Spleen (tissue), 7 donors: ENCODE data around the gene TBC1D24.

ENCODE experiments used
- CTCF ChIP-seq, 11 experiments: fragments of 200-600 bp in 7 of 11; fragments of 450-650 bp in 4 of 11; sonication (generic) in 4 of 11; IDR thresholded peaks in 8 of 11; conservative IDR thresholded peaks in 3 of 11; 1 replicate in 7 of 11; 2 replicates in 4 of 11; pipeline versions ENCODE4 v1.4.0 to v1.8.0; 2016 to 2021; ENCODE audit warnings: antibody characterized with exemption in 11 of 11, inconsistent platforms in 4 of 11, mild to moderate bottlenecking in 1 of 11
- POLR2A ChIP-seq, 3 donors: fragments of 450-650 bp; IDR thresholded peaks; one replicate each; pipeline ENCODE4 v1.5.1; 2017; ENCODE audit warnings: antibody characterized with exemption in 3 of 3, mild to moderate bottlenecking in 1 of 3
- POLR2AphosphoS5 ChIP-seq, 3 donors: sonication (generic); formaldehyde crosslinking; IDR thresholded peaks; one replicate each; pipeline ENCODE4 v1.5.1; 2017; ENCODE audit warnings: antibody characterized with exemption in 3 of 3
- donor health status: DM: no; HTN: no; CAD: no; lungs with moderate emphysema.
- donor health status: DM: no; HTN: no; CAD: no.
- donor health status: DM: no; HTN: no; CAD: no.

GRCh38 chr16:2429771-2430663, 44.9 kb upstream of the TBC1D24 start:
- TF ChIP-seq POLR2A (IDR thresholded peaks at IDR 0.05): no peak
- peak in 2 of 11 experiments; percentile 6 to 21 for TF ChIP-seq CTCF (IDR thresholded peaks at IDR 0.05 in 8 of 11, conservative IDR thresholded peaks at IDR 0.05 in 3 of 11)
- TF ChIP-seq POLR2AphosphoS5 (IDR thresholded peaks at IDR 0.05): no peak
